Kidney tubule cell (primary cell): ENCODE data around the gene DNMT3A.
A peak's percentile ranks its signal among the peaks of the same experiment; 100 is the strongest.

Experiments
- DNase-seq: peaks from one replicate; pipeline ENCODE4 v3.0.0-alpha.2; 2018; ENCODE audit warnings: low spot score

The DNMT3A gene

DNA sequence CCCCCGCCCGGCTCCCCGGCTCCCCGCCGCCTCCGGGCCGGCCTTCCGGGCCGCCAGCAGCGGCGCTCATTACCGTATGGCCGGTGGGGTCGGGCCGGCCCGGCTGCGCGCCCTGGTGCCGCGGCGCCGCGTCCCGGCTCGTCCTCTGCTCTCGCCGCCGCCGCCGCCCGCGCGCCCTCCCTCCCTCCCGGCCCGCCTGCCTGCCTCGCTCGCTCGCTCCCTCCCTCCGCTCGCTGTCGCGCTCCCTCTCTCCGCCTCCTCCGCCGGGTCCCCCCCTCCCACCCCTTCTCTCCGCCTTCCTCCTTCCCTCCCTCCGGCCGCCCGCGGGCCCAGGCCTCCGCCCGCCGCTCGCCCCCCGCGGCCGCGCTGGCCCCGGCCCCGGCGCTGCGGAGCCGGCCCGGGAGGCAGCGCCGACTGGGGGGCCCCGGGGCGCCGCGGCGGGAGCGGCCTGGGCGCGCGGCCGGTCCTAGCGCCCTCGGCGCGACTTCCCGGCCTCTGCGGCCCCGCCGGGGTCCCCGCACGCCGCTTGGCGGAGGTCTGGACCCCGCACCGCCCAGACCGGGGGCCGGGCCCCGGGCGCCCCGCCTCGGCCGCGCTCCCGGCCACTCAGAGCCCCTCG lies at the start of gene DNMT3A:
Gene DNMT3A (minus strand): TSS at position 173 of the 619 bp plus-strand sequence. CDS start 27,941 bp downstream, outside the sequence.
- peak; percentile 68 for DNase-seq

DNA sequence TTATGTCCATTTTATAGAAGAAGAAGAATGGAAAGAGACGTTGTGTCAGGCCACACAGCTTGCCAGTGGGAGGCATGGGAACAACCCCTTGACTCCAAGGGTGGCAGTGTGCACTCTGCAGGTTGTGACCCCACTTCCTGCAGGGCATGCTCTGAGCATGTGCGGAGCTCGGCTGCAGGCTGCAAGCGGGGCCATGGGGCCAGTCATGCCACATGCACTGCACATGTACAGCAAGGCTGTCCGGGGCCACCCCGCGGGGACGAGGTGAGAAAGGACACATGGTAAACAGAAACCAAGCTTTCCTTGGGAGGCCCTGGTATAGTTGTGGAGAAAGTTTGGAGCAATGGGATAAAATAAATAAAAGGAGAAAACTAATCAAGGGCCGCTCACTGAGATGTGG lies 47.4 kb upstream of the DNMT3A start:
- DNase-seq: no peak

DNA sequence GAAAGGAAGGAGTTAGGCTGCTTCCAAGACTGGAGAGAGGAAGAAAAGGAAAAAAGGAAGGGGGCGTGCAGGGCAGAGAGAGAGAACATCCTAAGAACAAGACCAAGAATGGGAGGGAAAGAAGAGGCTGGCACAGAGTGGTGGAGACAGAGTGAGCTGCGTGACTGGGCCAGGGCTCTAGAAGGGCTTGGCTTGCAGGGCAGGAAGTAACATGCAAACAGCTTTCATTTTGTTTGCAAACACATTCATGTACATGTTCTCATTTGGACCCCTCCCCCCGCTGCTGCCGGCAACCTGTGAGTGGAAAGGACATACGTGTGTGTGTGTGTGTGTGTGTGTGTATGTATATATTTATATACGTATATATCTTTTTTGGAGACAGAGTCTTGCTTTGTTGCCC lies 46.8 kb upstream of the DNMT3A start:
- DNase-seq: no peak

DNA sequence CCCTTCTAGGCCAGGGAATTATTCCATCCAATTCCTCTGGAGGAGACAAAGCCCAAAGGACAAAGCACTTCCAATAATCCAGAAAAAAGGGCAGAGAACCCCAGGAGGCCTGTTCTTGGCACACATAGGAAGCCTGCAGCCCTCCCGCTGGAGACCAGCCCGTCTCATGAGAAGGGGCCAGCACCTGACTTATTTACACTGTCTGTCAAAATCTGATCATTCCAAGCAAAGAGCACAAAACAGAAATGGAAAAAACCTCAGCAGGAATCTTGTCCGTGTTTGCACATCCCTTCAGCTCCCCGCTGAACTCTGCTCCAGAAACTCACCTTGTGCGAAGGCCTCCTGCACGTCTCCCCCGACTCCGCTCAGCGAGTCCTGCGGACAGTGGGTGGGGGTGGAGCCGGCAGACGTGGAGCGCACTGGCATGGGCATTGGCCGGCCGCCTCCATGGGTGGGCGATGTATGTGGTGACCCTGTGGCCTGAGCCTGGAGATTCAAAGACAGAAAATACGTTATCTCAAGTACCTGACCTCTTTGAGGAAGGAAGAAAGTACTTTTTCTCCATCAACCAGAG lies 46.2 kb upstream of the DNMT3A start:
- DNase-seq: no peak

DNA sequence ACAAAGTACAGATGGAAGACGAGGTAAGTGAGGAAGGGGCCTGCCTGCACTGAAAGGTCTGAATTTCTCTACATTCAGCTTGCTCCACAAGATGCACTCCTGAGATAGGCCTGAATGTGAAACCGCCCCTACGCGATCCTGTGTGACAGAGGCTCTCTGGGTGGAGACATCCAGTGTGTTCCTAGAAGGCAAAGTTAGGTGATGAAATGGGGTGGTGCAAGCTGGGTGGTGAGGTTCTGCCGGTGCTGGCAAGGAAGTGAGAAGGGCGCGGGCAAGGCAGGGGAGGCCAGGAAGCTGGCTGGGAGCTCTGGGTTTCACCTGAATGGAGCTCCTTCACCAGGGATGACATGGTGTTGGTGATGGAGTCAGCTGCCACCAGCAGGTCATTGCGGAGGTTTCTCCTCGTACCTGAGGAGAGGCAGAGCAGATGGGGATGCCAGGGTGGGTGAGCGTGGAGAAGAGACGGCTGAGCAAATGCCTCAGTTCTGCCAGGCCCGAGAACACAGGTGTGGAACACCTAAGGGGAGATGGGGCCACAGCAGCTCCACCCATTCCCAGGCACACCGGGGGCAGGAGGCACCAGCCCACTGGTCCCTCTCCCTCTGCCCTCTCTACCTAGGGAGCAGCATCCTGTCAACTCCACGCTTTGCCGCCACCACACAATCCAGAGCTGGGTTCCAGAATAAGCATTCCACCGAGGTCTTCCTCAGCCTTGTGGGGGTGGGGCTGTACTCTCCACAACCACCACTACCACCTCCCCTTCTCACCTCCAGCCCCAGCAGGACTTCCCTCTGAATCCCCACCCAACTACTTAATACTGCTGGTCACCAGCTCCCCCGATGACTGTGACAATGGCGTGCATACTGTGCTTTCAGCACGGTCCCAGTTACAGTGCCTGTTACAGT lies 45.5 kb upstream of the DNMT3A start:
- DNase-seq: no peak

DNA sequence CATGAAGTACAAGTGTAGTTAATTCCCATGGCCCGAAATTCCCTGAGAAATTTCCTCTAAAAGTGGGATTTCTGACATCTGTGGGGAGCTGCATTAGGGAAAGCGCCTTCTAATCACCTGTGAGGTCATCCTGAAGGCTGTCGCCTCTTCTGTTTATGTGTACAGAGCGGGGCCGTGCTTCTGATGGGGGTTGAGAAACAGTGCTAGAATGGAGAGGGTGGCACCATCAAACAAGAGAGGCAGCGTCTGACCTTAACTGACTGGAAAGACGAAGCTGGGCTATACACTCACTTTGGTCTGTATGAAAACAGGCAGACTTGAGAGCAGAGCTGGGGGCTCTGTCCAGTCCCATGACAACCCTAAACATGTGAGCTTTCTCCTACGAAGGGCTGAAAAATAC lies 44.2 kb upstream of the DNMT3A start:
- DNase-seq: no peak

DNA sequence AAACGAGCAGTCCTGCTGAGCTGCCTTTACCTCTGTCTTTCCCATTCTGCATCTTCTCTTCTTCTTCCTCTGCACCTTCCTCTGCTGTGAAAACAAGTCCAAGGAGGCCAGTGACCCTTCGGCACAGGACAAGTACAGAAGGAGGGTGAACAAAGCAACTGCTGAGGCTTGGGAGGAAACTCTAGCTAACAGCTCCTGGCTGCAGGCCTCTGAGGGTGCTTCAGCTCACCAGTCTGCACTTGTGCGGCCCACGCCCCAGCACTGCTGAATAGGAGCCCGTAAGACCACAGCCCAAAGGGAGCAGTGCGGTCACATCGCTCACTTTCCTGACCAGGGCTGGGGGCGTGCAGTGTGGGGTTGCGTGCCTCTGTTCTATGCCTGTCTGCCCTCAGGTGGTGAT lies 42.1 kb upstream of the DNMT3A start:
- DNase-seq: no peak

DNA sequence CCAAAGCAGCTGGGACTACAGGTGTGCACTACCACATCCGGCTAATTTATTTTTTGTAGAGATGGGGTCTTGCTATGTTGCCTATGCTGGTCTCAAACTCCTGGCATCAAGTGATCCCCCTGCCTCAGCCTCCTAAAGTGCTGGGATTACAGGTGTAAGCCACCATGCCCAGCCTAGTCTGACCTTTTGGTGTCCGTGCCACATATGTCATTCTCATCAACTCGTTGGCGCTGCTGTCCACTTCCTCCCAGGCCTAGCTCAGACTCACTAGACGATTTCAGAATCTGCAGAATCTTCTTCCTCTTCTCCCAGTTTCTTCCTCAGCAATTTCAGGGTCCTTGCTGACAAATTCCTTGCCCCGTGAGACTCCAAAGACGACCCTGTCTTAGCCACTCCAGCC lies 39.8 kb upstream of the DNMT3A start:
- no peak for DNase-seq

DNA sequence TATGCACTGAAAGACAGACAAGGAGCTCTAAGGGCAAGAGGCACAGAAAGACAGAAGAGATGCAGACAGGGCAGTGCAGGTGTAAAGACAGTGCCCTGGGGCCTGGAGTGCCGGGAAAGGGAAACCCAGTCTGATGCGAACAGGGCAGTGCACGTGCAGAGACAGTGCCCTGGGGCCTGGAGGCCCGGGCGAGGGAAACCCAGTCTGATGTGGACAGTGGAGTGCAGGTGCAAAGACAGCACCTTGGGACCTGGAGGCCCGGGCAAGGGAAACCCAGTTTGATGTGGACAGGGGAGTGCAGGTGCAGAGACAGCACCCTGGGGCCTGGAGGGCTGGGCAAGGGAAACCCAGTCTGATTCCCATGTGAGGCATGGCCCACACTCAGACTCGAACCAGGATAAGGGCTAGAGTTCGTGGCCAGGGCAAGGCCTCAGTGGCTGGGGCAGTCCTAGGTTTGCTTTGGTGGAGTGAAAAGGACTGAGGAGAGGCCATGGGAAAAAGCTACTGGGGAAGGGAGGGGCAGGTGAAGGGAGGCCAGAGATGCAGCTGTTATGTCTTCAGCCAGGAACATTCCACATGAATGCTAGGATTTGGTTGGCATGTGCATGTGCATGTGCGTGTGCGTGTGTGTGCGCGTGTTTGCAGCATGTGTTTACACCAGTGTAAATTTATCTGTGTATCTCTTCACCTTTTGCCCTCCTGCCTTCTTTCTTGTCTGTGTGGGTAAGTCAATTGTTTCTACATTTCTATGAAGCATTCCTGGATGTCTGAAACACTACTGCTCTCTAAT lies 39.1 kb upstream of the DNMT3A start:
- no peak for DNase-seq

DNA sequence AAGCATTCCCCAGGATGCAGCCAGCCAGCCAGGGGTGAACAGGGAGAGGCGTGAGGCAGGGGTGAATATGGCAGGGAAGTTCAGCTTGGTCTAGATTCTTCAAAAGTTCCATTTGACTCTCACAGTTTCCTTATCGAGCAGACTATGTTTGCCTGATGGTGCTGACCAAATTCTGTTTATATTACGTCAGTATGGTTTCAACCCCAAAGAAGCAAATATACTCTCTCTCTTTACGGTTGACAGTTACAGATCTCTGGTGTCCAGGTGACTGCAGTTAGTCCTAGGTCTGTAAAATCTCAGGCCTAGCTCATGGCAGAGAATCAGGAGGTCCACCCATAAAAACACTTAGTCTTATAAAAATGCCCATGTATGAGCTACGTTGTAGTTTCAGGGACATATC lies 38.3 kb upstream of the DNMT3A start:
- DNase-seq: no peak

DNA sequence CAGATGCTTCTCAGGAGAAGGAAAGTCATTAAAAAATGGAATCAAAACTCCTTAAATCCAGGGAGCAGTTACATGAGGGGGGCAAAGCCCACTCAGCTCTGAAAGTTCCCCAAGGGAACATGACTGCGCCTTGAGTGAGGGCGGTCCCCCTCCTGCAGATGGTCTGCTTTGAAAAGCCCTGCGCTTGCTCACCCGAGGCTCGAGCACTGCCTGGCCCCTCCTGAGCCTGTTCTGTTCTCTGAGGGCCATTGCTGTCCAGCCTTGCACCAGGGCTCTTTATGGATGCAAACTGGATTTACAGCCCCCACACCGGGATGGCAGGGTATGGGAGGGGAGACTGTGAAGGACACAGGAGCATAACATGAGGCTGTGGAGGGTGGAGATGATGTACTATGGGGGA lies 37.8 kb upstream of the DNMT3A start:
- no peak for DNase-seq

DNA sequence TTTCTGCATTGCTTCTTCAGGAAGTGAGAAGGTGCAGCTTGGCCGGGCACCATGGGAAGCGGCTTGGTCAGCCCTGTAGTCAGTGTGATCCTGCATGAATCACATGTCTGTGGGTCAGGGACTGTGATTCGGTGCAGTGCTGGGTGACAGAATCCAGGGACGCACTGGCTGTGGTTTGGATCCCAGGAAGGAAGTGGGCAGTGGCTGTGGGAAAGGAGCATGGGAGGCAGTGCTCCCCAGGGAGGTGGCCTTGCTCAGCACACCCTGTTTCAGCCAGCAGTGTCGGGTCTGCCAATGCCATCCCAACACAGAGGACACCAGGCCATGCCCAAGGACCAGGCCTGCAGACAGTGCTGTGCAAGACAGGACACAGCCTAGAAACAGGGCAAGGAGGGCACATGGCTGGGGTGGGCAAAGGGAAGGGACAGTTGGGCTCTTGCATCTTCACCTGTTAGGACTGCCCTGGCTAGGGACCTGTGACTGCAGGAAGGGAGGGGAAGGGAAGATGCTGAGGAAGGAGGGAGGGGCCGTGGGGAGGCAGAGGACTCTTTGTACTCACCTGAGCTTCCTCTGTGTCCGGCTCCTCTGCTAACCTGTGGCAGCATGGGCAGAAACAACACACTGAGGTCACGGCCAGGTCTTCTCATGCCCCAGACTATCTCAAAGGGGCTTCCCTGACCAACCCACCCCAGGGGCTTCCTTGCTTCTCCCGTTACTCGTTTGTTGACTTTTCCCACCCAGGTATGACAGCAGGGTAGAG lies 37.2 kb upstream of the DNMT3A start:
- DNase-seq: peak; percentile 93

DNA sequence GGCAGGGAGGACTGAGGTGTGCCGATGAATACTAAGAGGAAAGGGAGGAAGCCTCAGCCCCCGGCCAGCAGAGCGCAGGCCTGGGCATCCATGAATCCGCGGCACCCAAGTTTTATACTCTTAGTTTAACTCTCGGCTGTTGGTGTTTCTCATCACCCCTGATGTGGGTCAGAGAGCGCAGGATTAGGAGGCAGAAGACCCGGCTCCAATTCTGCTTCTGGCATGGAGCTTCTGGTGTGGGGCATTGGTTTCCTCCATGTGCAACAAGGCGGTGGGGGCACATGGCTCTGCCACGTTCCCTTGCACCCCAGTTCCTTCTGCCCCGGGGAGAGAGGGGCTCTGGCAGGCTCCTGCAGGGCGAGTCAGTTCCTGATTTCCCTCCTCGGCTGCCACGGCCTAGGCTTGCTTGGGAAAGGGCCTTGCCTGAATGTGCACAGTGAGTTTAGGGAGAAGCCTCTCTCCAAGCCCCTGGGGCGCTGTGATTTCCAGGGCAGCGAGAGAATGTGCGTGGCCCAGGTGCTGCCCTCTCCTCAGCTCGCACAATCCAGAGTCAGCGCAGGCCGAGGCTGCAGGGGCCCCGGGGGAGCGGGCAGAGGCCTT lies 36.2 kb upstream of the DNMT3A start:
- DNase-seq: no peak

DNA sequence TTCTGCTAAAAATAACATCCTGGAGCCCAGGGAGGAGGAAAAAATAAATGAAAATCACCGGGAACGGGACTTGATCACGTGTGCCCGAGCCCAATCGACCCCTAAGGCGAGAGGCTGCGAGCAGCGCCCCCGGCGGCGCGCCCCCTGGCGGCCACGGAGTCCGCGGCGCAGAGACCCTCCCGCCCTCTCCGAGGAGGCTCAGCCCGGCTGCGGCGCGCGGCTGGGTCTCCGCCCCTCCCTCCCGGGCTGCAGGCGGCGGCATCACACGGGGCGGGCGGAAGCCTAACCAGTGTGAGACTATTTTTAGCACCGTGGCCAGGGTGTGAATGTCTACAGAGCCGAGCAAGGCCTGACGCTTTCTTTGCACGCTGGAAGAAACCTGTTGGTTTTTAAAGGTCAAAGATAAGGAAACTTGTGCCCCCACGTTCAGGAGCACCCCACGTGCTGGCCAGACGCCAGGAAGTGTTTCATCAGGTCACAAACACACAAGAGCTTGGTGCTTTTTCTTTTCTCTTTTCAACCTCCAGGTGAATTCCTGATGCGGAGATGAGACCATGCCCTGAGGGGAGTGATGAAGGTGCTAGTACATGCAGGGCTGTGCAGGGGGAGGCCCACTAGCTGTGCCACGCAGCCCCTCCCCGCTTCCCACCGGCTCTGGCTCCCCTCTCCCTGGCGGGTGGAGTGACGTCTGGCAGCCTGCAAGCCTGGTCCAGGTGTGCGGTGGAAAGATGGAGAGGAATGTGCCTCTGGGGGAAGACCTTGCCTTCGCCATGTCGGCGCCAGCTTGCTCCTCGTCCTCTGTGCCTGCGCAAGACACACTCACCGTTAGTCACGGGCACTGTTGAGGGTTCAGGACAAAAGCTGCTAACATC lies 35.3 kb upstream of the DNMT3A start:
- peak; percentile 89 for DNase-seq

DNA sequence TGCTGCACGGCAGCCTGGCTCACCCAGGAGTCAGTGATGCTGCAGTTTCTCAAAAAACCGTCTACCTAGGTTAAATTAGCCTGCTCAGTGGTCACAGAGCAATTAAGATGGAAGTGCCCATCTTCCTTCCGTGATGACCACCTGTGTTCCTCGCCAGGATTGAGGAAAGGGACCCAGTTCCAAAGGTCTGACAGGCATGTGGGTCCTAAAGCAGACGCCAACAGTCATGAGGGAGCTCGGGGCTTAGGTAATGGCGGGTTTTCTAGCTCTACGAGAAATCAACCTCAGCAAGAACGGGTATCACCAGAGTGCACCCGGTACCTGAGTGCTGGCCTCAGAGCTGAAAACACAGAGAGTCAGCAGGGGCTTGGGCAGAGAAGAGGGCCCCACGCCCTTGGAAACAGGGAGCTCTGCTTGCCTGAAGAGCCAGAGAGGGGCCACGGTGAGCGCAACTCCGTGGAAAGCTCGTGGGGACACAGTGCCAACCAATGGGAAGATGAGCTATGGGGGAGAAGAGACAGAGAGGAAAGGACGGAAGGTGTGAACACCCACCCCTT lies 34.3 kb upstream of the DNMT3A start:
- no peak for DNase-seq

DNA sequence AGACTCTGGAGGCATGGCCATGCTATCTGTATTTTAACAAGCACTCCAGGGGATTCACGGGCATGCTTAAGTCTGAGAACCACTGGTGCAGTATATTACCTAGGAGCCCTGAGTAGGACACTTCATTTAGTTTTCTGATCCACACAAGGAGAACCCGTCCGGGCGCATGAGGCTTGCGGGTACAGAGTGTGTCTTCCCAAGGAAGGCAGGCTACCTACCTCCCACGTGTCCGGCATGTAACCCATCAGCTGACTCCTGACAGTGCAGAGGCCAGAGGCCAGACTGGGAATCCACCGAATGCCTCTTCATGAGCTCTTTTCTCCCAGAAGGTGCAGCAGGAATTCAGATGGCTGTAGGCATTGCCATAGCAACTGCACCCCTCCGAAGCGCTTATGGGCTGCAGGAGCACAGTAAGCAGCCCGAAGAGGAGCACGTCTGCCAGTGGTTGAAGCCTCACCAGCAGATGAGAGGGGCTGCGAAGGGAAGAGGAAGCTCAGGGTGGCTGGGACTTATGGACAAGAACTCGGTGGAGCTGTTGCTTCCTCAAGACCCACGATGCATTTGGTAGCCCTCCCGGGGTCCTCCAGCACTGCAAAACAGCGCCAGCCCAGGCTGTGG lies 33.8 kb upstream of the DNMT3A start:
- no peak for DNase-seq

DNA sequence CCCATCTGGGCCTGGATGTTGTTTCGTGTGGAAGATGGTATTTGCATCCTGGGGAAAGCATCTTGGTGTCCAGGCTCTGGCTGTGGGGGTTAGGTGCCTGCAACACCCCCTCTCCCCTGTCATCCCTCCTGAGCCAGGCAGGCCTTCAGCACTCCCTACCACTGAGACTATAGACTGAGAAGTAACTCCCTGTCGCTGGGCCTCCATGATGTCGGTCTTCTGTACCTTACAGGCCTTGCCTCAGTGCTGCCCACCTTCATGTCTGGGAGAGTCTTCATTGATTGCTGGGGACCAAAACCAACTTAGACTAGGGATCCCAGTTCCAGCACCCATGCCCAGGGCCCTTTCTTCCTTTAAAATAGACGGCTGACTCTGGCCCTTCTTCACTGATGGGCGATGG lies 33.1 kb upstream of the DNMT3A start:
- DNase-seq: no peak

DNA sequence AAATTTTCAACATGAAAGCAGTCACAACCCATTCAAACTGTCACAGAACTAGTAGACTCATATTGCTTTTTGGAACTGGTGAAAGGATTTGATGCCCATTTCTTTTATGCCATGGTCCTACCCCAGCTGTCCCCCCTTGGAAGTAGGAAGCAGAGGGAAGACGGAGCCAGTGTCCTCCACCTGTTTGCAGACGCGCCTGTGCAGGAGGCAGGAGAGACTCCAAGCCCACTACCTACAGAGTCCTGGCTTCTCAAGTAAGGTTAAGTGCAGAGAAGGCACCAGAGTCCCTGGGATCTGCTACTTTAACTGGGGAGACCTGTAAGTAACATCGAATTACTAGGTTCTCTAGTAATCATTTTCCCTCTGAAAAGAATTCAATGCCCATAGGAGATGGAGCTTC lies 32.7 kb upstream of the DNMT3A start:
- DNase-seq: no peak

DNA sequence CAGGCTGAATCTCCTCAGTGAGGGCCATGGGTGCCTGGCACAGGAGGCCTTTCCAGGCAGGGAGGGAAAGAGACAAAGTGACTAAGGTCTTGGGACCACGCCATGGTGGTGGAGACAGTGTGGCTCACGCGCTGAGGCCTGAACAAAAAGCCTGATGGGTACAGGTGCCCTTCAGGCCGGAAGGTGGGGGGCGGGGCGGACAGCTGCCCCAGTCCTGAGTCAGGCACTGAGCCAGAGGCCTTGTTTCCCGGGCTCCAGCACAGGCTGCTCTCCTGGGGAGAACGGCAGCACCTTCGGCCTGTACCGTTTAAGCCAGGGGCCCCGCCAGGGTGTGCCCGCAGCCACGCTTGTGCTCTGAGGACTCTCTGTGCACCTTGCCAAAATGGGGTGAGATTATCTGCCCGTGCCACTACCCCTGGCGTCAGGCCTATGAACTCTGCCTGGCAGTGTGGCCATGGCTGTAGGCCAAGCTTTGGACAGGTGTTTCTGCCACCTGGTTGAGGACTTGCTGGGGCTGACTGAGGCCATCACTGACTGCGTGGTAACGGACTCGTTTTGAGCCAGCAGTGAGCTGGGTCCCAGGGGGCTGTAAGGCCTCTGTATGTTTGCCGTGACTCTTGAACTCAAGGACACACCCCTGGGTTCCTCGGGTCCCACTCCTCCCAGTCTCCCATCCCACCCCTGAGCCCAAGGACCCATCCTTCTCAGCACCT lies 31.7 kb upstream of the DNMT3A start:
- DNase-seq: peak; percentile 56
